ENCODE measurements around the gene CNPY2.

Gene CNPY2

DNA sequence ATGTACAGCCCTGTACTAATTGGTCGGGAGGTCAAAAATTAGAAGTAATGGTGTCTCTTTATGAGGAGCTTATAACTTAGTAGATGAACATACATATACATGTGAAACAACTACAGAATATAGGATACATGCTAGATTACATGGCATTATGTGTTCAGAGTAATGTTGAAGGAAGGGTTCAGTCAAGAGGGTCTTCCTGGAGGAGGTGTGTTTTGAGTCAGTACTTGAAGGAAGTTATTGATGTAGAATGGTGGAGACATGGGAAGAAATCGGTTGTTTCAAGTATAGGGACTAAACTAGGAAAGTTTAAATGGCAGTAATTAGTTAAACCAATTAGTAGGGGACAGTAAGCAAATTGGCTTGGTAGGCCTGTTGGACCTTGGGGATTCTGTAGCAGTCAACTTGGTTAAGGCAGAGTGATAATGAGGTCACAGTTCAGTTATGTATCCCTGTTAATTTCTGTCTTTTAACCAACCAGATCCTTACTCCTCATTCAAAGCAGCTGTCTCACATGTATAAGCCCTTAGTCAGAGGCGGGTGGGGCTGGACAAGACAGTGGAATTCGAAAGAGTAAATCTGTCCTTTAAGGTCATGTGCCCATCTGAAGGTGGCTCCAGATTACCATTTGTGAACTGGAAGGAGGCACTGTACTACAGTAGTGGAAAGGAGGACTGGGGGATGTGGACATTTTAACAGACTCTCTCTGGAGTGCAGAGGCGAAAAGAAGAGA lies 54.1 kb downstream of the CNPY2 start:
- peaks cover 7% of the 10 kb centered on the region; the same call in 1 of the 2 replicates for H3F3A ChIP-seq (ENCODE audit: insufficient read depth)
- no peaks in the 10 kb centered on the region for H4K20me1 ChIP-seq (ENCODE audit: low read depth, low read length)
- no peaks in the 10 kb centered on the region for H3K9me2 ChIP-seq (replicated peaks; ENCODE audit: insufficient read depth, low read length)
- H3K27me3 ChIP-seq (ENCODE audit: low read length) = no peaks in the 10 kb centered on the region
- no peaks in the 10 kb centered on the region for H3K9me3 ChIP-seq (ENCODE audit: insufficient read depth, low read length)
- no peaks in the 10 kb centered on the region for H3K36me3 ChIP-seq (ENCODE audit: low read length)
- no peak overlapping the region for H3K4me2 ChIP-seq (ENCODE audit: low read depth, low read length, poor library complexity, severe bottlenecking)
- H2AFZ ChIP-seq (ENCODE audit: low read depth, low read length, severe bottlenecking) = no peak overlapping the region
- peaks cover 10% of the 10 kb centered on the region; the same call in 1 of the 2 replicates for H3K79me2 ChIP-seq (ENCODE audit: insufficient read depth, low read length)
- H3K9ac ChIP-seq (ENCODE audit: low read length) = no peak overlapping the region
- H3K27ac ChIP-seq (ENCODE audit: low read depth, low read length) = no peak overlapping the region
- TF ChIP-seq, protein P1, sequence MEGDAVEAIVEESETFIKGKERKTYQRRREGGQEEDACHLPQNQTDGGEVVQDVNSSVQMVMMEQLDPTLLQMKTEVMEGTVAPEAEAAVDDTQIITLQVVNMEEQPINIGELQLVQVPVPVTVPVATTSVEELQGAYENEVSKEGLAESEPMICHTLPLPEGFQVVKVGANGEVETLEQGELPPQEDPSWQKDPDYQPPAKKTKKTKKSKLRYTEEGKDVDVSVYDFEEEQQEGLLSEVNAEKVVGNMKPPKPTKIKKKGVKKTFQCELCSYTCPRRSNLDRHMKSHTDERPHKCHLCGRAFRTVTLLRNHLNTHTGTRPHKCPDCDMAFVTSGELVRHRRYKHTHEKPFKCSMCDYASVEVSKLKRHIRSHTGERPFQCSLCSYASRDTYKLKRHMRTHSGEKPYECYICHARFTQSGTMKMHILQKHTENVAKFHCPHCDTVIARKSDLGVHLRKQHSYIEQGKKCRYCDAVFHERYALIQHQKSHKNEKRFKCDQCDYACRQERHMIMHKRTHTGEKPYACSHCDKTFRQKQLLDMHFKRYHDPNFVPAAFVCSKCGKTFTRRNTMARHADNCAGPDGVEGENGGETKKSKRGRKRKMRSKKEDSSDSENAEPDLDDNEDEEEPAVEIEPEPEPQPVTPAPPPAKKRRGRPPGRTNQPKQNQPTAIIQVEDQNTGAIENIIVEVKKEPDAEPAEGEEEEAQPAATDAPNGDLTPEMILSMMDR (IDR thresholded peaks at IDR 0.05; ENCODE audit: insufficient read depth, low read length, poor library complexity, severe bottlenecking) = no peak
- TF ChIP-seq EZH2phosphoT487 (conservative IDR thresholded peaks at IDR 0.05; ENCODE audit: low read length) = no peak
- H3K4me3 ChIP-seq (ENCODE audit: insufficient read depth, low read length, poor library complexity, severe bottlenecking) = no peak overlapping the region

GRCh38 chr12:56260921-56261320 lies 54.9 kb downstream of the CNPY2 start:
- Histone ChIP-seq H3K9me2 (replicated peaks; ENCODE audit: insufficient read depth, low read length) (no peaks in the 10 kb centered on the region), H3K9ac (ENCODE audit: low read length) (no peak overlapping the region), H2AFZ (ENCODE audit: low read depth, low read length, severe bottlenecking) (no peak overlapping the region), H3K36me3 (ENCODE audit: low read length) (no peaks in the 10 kb centered on the region), H3K27ac (ENCODE audit: low read depth, low read length) (no peak overlapping the region), H4K20me1 (ENCODE audit: low read depth, low read length) (no peaks in the 10 kb centered on the region), H3F3A (ENCODE audit: insufficient read depth) (peaks cover 3% of the 10 kb centered on the region; the same call in 1 of the 2 replicates), H3K79me2 (ENCODE audit: insufficient read depth, low read length) (peaks cover 10% of the 10 kb centered on the region; the same call in 1 of the 2 replicates), H3K4me3 (ENCODE audit: insufficient read depth, low read length, poor library complexity, severe bottlenecking) (no peak overlapping the region), H3K27me3 (ENCODE audit: low read length) (no peaks in the 10 kb centered on the region), H3K9me3 (ENCODE audit: insufficient read depth, low read length) (no peaks in the 10 kb centered on the region), H3K4me2 (ENCODE audit: low read depth, low read length, poor library complexity, severe bottlenecking) (no peak overlapping the region)
- TF ChIP-seq EZH2phosphoT487 (conservative IDR thresholded peaks at IDR 0.05; ENCODE audit: low read length) = no peak
- TF ChIP-seq, protein P1 (IDR thresholded peaks at IDR 0.05; ENCODE audit: insufficient read depth, low read length, poor library complexity, severe bottlenecking) = no peak

DNA sequence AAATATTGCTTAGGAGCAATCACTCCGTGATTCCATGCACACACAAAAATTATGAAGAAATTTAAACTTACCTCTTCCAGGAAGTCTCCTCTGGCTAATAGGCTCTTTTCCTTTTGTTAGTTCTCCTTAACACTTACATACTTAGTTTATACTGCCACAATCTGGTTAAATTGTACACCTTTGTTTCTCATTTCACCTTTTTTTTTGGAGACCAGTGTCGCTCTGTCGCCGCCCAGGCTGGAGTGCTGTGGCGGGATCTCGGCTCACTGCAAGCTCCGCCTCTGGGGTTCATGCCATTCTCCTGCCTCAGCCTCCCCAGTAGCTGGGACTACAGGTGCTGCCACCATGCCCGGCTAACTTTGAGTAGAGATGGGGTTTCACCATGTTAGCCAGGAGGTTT lies 55.4 kb downstream of the CNPY2 start:
- no peaks in the 10 kb centered on the region for H3K9me2 ChIP-seq (replicated peaks; ENCODE audit: insufficient read depth, low read length)
- H3K9me3 ChIP-seq (ENCODE audit: insufficient read depth, low read length) = no peaks in the 10 kb centered on the region
- no peak overlapping the region for H3K4me2 ChIP-seq (ENCODE audit: low read depth, low read length, poor library complexity, severe bottlenecking)
- peaks cover 10% of the 10 kb centered on the region; the same call in 1 of the 2 replicates for H3K79me2 ChIP-seq (ENCODE audit: insufficient read depth, low read length)
- no peaks in the 10 kb centered on the region for H3K27me3 ChIP-seq (ENCODE audit: low read length)
- no peak overlapping the region for H3K27ac ChIP-seq (ENCODE audit: low read depth, low read length)
- no peaks in the 10 kb centered on the region for H4K20me1 ChIP-seq (ENCODE audit: low read depth, low read length)
- no peak overlapping the region for H3K9ac ChIP-seq (ENCODE audit: low read length)
- TF ChIP-seq, protein P1 (IDR thresholded peaks at IDR 0.05; ENCODE audit: insufficient read depth, low read length, poor library complexity, severe bottlenecking) = no peak
- TF ChIP-seq EZH2phosphoT487 (conservative IDR thresholded peaks at IDR 0.05; ENCODE audit: low read length) = no peak
- no peak overlapping the region for H3K4me3 ChIP-seq (ENCODE audit: insufficient read depth, low read length, poor library complexity, severe bottlenecking)
- no peak overlapping the region for H2AFZ ChIP-seq (ENCODE audit: low read depth, low read length, severe bottlenecking)
- peaks cover 3% of the 10 kb centered on the region; the same call in 1 of the 2 replicates for H3F3A ChIP-seq (ENCODE audit: insufficient read depth)
- no peaks in the 10 kb centered on the region for H3K36me3 ChIP-seq (ENCODE audit: low read length)
